ENCODE data around the gene VPS11. TPM values are rescaled to one million over a fixed set of nuclear protein-coding genes. Genes with fewer than 3 reads are reported as not detected.

Gene VPS11
- total and polyA plus RNA-seq, 2 experiments from 2014 or later, result 22.1 to 22.3 TPM

DNA sequence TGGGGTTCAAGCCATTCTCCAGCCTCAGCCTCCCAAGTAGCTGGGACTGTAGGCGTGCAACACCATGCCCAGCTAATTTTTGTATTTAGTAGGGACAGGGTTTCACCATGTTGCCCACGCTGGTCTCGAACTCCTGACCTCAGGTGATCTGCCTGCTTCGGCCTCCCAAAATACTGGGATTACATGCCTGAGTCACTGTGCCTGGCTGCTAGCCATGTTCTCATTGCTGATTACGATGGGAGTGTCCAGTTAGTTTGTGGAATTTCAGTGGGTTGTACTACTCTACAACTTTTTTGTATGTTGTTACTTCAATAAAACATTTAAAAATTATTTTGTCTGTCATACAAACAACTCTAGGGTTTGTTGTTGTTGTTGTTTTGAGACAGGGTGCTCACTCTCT is 4.8 kb upstream of the VPS11 start:
- DNase-seq (ENCODE audit: low read depth in 1 of 2, low spot score in 1 of 2), result peak in 1 of 2 donors; percentile 73
- peaks cover 3% of the 10 kb centered on the region for H3K4me1 ChIP-seq (ENCODE audit: low read depth)

DNA sequence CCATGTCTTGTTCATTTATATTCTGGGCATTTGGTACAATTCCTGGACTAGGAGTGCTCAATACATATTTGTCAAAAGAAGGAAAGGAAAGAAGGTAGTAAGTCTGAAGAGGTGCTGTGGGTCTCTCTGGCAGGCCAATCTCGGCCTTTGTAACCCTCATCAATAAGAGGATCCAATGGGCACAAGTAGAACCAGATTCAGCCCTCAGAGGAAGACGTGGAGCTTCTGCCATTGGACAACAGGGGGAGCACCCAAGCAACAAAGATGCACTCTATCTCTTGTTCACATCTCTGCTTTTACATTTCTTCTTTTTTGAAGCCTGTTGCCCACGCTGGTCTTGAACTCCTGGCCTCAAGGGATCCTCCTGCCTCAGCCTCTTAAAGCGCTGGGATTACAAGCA is 2.2 kb upstream of the VPS11 start:
- Histone ChIP-seq H3K4me1 (ENCODE audit: low read depth) (peaks cover 3% of the 10 kb centered on the region), H3K27me3 (no peaks in the 10 kb centered on the region), H3K27ac (no peak overlapping the region), H3K9me3 (ENCODE audit: low read depth) (no peaks in the 10 kb centered on the region), H3K4me3 (no peak overlapping the region), H3K36me3 (peaks cover 4% of the 10 kb centered on the region)
- TF ChIP-seq, protein P1, sequence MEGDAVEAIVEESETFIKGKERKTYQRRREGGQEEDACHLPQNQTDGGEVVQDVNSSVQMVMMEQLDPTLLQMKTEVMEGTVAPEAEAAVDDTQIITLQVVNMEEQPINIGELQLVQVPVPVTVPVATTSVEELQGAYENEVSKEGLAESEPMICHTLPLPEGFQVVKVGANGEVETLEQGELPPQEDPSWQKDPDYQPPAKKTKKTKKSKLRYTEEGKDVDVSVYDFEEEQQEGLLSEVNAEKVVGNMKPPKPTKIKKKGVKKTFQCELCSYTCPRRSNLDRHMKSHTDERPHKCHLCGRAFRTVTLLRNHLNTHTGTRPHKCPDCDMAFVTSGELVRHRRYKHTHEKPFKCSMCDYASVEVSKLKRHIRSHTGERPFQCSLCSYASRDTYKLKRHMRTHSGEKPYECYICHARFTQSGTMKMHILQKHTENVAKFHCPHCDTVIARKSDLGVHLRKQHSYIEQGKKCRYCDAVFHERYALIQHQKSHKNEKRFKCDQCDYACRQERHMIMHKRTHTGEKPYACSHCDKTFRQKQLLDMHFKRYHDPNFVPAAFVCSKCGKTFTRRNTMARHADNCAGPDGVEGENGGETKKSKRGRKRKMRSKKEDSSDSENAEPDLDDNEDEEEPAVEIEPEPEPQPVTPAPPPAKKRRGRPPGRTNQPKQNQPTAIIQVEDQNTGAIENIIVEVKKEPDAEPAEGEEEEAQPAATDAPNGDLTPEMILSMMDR (IDR thresholded peaks at IDR 0.05; ENCODE audit: low read depth, low read length), result peak; percentile 48
- DNase-seq (ENCODE audit: low read depth in 1 of 2, low spot score in 1 of 2), result peak in 1 of 2 donors; percentile 45

More for the DNA sequence above, 4.8 kb upstream of the VPS11 start:
- TF ChIP-seq, protein P1 (IDR thresholded peaks at IDR 0.05; ENCODE audit: low read depth, low read length), result no peak
- no peaks in the 10 kb centered on the region for H3K27me3 ChIP-seq
- H3K36me3 ChIP-seq, result no peaks in the 10 kb centered on the region
- H3K4me3 ChIP-seq, result no peak overlapping the region
- no peaks in the 10 kb centered on the region for H3K9me3 ChIP-seq (ENCODE audit: low read depth)
- H3K27ac ChIP-seq, result no peak overlapping the region

DNA sequence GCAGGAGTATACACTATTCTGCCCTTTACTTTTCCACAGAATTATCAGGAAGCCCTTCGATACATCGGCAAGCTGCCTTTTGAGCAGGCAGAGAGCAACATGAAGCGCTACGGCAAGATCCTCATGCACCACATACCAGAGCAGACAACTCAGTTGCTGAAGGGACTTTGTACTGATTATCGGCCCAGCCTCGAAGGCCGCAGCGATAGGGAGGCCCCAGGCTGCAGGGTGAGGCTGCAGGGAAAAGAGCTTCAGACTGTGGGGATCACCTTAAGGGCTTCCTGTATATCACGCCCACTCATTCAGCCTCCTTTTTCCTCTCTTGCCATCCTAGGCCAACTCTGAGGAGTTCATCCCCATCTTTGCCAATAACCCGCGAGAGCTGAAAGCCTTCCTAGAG is 10.2 kb downstream of the VPS11 start:
- Histone ChIP-seq H3K27ac (no peak overlapping the region), H3K36me3 (peaks cover 57% of the 10 kb centered on the region), H3K27me3 (no peaks in the 10 kb centered on the region), H3K9me3 (ENCODE audit: low read depth) (no peaks in the 10 kb centered on the region), H3K4me1 (ENCODE audit: low read depth) (no peaks in the 10 kb centered on the region), H3K4me3 (no peak overlapping the region)
- TF ChIP-seq, protein P1 (IDR thresholded peaks at IDR 0.05; ENCODE audit: low read depth, low read length), result no peak
- no peak for DNase-seq (ENCODE audit: low read depth in 1 of 2, low spot score in 1 of 2)

- Histone ChIP-seq H3K27me3 (no peaks in the 10 kb centered on the region), H3K4me1 (ENCODE audit: low read depth) (no peaks in the 10 kb centered on the region), H3K4me3 (no peak overlapping the region), H3K36me3 (peaks cover 47% of the 10 kb centered on the region), H3K27ac (no peak overlapping the region), H3K9me3 (ENCODE audit: low read depth) (no peaks in the 10 kb centered on the region)
- TF ChIP-seq, protein P1 (IDR thresholded peaks at IDR 0.05; ENCODE audit: low read depth, low read length), result no peak
- no peak for DNase-seq (ENCODE audit: low read depth in 1 of 2, low spot score in 1 of 2)
Measured at GRCh38 chr11:119078675-119079420, 11.2 kb downstream of the VPS11 start.

DNA sequence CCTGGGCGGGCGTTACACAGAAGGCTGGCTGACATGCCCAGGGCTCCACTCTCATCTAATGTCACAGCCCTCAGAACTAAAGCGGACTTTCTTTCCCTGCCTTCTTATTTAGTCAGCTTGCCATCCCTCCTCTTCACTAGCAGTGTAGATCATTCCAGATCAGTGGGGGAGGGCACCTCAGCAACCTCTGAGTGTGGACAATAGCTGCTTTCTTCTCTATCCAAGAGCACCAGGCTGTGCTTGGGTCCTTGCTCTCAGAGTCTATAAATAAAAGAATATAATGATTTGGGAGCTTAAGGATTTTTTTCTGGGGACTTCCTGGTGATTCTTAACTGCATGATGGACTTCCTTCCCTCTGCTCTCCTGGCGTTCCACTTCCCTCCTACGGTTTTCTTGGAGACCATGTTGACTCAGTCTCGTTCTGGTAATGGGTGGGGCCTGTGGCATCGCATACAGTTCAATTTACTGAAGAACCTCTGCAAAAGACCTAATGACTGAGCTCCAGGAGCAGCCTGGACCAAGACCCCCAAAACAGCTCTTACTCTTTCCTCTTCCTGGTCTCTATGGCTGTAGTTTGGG is 14.2 kb downstream of the VPS11 start:
- Histone ChIP-seq H3K27me3 (no peaks in the 10 kb centered on the region), H3K4me3 (no peak overlapping the region), H3K9me3 (ENCODE audit: low read depth) (no peaks in the 10 kb centered on the region), H3K4me1 (ENCODE audit: low read depth) (peaks cover 6% of the 10 kb centered on the region), H3K27ac (no peak overlapping the region), H3K36me3 (peaks cover 39% of the 10 kb centered on the region)
- DNase-seq (ENCODE audit: low read depth in 1 of 2, low spot score in 1 of 2), result no peak
- TF ChIP-seq, protein P1 (IDR thresholded peaks at IDR 0.05; ENCODE audit: low read depth, low read length), result no peak
